Left forelimb (tissue), 1 donor: ENCODE data around the gene PHC3.

Source experiments
- DNase-seq: peaks from one replicate; pipeline ENCODE4 v3.0.0-alpha.2; 2018; ENCODE audit warnings: low spot score

PHC3 gene

GRCh38 chr3:170078620-170079281, 102.8 kb downstream of the PHC3 start:
- no peak for DNase-seq

- no peak for DNase-seq
Measured at GRCh38 chr3:170077361-170077760, 104.2 kb downstream of the PHC3 start.

GRCh38 chr3:170076715-170077238, 104.8 kb downstream of the PHC3 start:
- no peak for DNase-seq

- no peak for DNase-seq
Measured at GRCh38 chr3:170075441-170076091, 106.0 kb downstream of the PHC3 start.

DNA sequence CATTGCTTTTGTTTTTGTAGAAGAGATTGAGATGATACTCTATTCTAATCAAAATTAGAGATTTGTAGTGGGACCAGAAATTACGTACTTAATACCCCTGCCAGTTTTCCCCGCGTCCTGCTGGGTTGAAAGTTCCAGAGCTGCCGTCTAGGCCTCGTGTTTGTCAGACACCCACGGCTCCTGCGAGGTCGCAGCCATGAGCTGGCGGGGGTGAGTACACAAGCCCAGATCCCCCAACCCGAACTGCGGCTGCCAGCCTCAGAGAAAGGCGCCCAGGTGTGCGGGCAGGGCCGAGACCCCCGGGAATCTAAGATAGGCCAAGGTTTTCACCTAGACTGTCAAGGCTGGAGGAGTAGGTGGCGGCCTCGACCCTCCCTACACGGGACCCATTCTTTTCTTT, 117.4 kb downstream of the PHC3 start:
- DNase-seq, result no peak

GRCh38 chr3:170063691-170064090, 117.8 kb downstream of the PHC3 start:
- no peak for DNase-seq

- no peak for DNase-seq
Measured at GRCh38 chr3:170062769-170063168, 118.8 kb downstream of the PHC3 start.

GRCh38 chr3:170062068-170062467, 119.5 kb downstream of the PHC3 start:
- DNase-seq, result no peak

- DNase-seq, result no peak
Measured at GRCh38 chr3:170059447-170059846, 122.1 kb downstream of the PHC3 start.

GRCh38 chr3:170058127-170058526, 123.4 kb downstream of the PHC3 start:
- no peak for DNase-seq

DNA sequence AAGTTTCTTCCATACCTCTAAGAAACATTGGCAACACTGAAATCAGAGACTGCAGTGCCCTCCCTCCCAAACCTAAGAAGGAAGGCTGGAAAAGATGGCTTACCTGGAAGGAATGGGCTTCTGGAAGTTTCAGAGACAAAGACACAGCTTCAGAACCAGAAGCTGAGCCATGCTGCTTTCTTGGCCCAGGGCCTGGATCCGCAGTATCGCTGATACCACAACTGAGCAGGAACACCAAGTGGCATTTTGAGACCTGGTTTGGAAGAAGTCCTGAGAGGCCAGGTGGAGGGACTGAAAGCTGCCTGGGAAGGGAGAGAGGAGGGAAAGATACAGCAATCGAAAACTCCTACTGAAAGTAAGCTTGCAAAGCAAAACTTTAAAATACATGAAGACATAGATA, 124.0 kb downstream of the PHC3 start:
- no peak for DNase-seq

DNA sequence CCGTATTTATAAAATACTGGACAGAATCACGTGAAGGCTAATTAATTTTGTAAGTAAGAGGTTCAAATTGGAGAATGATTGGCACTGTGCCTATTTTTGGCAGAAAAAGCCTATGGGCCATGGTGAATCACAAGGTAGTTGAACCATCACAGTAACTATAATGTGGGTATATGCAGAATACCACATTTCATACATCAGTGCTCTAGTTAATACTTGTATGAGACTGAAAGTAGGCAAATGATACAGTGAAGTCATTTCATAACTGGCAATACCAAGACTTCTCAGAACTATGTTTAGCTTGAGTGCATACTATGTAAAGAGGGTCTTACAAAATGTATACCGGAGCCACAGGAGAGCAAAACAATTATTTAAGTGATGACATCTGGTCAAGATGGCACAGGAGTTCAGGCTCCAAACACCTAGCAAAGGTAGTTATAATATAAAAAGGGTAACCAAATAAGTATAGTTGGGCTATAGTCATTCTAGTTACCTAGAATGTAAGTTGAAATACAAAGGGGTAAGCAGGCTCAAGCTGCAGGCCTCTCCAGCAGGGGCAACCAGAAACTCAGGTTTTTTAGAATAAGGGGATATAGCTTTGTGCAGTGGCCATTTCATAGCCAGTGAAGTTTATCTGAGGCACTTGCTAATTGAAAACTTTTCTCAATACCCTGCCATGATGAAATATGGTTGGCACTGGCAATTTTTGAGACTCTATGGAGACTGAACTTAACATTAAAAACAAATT, 124.7 kb downstream of the PHC3 start:
- DNase-seq, result no peak

DNA sequence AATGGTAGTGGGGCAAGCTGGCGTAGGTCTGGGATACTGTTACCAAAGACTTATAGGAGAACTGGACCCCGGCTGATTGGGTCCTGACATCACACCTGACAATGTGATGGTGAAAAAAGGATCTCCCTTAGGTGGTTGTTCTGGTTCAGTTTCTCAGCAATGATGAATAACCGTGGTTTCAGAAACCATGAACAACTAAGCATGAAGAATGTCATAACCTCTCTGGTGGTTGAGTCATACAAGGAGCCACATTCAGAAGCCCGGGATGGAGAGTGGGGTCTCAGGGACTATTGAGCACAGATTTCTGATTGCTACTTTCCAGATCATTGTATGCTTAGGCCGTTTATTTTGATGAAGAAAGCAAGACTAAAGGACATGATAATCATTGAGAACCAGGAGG, 126.3 kb downstream of the PHC3 start:
- DNase-seq, result no peak

GRCh38 chr3:170054204-170054603, 127.3 kb downstream of the PHC3 start:
- DNase-seq, result no peak

DNA sequence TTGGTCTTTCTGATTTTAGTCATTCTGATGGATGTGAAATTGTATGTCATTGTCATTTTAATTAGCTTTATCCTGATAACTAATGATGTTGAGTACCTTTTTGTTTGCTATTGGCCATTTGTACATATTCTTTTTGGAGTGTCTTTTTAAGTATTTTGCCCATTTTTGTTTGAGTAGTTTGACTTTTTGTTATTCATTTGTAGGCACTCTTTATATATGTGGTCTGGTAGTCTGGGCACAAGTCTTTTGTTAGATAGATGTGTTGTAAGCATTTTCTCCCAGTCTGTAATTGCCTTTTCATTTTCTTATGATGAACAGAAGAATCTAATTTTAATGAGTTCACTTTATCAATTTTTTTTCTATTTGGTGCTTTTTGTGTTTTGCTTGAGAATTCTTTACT, 129.1 kb downstream of the PHC3 start:
- no peak for DNase-seq

GRCh38 chr3:170050753-170051152, 130.8 kb downstream of the PHC3 start:
- DNase-seq, result no peak

- no peak for DNase-seq
Measured at GRCh38 chr3:170049146-170050000, 132.2 kb downstream of the PHC3 start.

DNA sequence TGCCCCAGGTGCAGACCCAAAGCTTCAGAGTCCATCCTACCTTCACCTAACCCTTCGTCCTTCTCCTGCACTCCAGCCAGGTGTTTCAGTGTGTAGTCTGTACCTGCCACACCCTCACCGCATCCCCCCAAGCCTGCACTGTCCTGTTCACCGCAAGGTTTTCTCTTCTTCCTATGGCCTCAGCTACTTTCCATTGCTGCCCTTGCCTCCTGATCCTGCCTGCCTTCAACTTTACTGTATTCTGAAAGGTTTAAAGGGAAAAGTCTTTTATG, 134.5 kb downstream of the PHC3 start:
- DNase-seq, result no peak

- DNase-seq, result no peak
Measured at GRCh38 chr3:170046269-170047132, 135.0 kb downstream of the PHC3 start.

DNA sequence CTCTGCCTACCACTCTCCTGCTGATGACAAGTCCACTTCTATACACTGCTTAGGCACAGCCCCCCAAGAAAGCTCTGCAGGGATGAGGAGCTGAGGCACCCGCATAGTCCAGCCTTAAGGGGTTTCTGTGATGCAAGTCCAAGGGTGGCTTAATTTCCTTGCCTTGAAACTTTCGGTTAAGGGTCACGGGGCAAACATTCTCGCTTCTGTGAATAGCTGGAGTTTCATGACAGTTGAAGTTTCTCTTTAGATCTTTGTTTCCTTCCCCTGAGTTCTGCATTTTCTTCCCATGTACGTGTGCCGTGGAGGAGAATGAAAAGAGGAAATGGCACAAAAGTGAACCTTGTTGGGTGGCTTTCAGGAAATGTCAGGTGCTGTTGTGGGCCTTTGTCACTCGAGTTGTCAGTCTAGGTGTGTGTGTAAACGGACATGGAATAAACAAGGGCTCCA, 136.7 kb downstream of the PHC3 start:
- DNase-seq, result no peak

DNA sequence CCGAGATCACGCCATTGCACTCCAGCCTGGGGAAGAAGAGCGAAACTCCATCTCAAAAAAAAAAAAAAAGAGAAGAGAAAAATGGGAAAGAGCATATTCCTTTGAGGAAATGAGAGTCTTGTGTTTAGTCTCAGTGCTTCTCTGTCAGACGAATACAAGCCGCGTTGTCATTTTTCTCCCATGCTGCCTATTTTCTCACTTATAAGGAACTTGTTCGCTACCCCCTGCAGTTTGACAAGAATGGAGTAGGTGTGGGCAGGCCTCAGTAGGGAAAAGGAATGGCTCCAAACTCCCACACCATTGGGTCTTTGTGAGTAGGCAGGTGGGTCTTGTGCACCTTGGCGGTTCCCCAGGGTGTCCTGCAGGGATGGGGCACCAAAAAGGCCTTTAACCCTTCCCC, 137.3 kb downstream of the PHC3 start:
- no peak for DNase-seq
